PC-3 (cell line): ENCODE measurements around the gene AKT1. TPM values are rescaled to one million over a fixed set of nuclear protein-coding genes. Genes with fewer than 3 reads are reported as not detected.

Experiments
- ATAC-seq: fragments of 200-7000 bp; cut with Tn5 transposase; 2 replicates; pipeline ENCODE4 v1.9.1; 2020; ENCODE audit warnings: mild to moderate bottlenecking, moderate library complexity
- BruUV-seq: library from RNA; stranded (reverse); fragments of 400-500 nt; replicated peaks from 2 replicates; lab custom pipeline; 2021; lab: Mats Ljungman, UMichigan
- CTCF ChIA-PET: fragments of 300-600 bp; sonication (Branson Sonifier 250); formaldehyde crosslinking; loops from one replicate; lab custom pipeline; 2022; ENCODE audit warnings: antibody characterized with exemption; lab: Charles Lee
- POLR2A ChIA-PET: fragments of 300-600 bp; sonication (Branson Sonifier 250); formaldehyde crosslinking; loops from one replicate; lab custom pipeline; 2022; ENCODE audit warnings: antibody characterized with exemption; ENCODE audit not compliant: unreplicated experiment; lab: Charles Lee
- DNase-seq: peaks from one replicate; pipeline ENCODE4 v3.0.0-alpha.2; 2015
- H2AFZ ChIP-seq: fragments of 300-600 bp; sonication (generic); 2 replicates; pipeline ENCODE4 v1.6.0; 2016; ENCODE audit warnings: antibody characterized with exemption, low read length
- H3F3A ChIP-seq: fragments of 300-600 bp; sonication (generic); one replicate; pipeline ENCODE4 v1.6.0; 2017; ENCODE audit warnings: antibody characterized with exemption, low read length, control low read depth, mild to moderate bottlenecking; ENCODE audit not compliant: unreplicated experiment
- H3K27ac ChIP-seq: fragments of 300-600 bp; sonication (generic); 2 replicates; pipeline ENCODE4 v1.5.1; 2016; ENCODE audit warnings: mild to moderate bottlenecking, low read length
- H3K27me3 ChIP-seq: fragments of 300-600 bp; sonication (generic); 2 replicates; pipeline ENCODE4 v1.6.1; 2016; ENCODE audit warnings: low read length, mixed read lengths
- H3K36me3 ChIP-seq: fragments of 300-600 bp; sonication (generic); 2 replicates; pipeline ENCODE4 v1.6.1; 2016; ENCODE audit warnings: low read depth, mixed run types, low read length, mixed read lengths
- H3K4me1 ChIP-seq: fragments of 300-600 bp; sonication (generic); 2 replicates; pipeline ENCODE4 v1.5.1; 2016; ENCODE audit warnings: low read length; ENCODE audit not compliant: insufficient read depth
- H3K4me2 ChIP-seq: fragments of 300-600 bp; sonication (generic); 2 replicates; pipeline ENCODE4 v1.6.0; 2016; ENCODE audit warnings: low read length
- H3K4me3 ChIP-seq: fragments of 300-600 bp; sonication (generic); 2 replicates; pipeline ENCODE4 v1.5.1; 2016; ENCODE audit warnings: mild to moderate bottlenecking, low read length, mixed read lengths
- H3K79me2 ChIP-seq: fragments of 300-600 bp; sonication (generic); 2 replicates; pipeline ENCODE4 v1.6.1; 2017; ENCODE audit warnings: low read length, mixed read lengths
- H3K9ac ChIP-seq: fragments of 300-600 bp; sonication (generic); 2 replicates; pipeline ENCODE4 v1.6.0; 2016; ENCODE audit warnings: mild to moderate bottlenecking, low read length
- H3K9me2 ChIP-seq: fragments of 300-600 bp; sonication (generic); replicated peaks from 2 replicates; pipeline ENCODE4 v1.6.1; 2016; ENCODE audit warnings: mixed run types, low read length, mixed read lengths
- H3K9me3 ChIP-seq: fragments of 300-600 bp; sonication (generic); 2 replicates; pipeline ENCODE4 v1.6.1; 2016; ENCODE audit warnings: low read length, mixed read lengths
- H4K20me1 ChIP-seq: fragments of 300-600 bp; sonication (generic); 2 replicates; pipeline ENCODE4 v1.6.1; 2016; ENCODE audit warnings: low read length, mixed read lengths
- CTCF ChIP-seq: fragments of 300-600 bp; sonication (generic); conservative IDR thresholded peaks from 2 replicates; pipeline ENCODE4 v1.5.1; 2017; ENCODE audit warnings: antibody characterized with exemption, low read depth, mild to moderate bottlenecking, low read length
- EZH2 ChIP-seq: fragments of 300-600 bp; sonication (generic); IDR thresholded peaks from one replicate; pipeline ENCODE4 v1.6.1; 2017; ENCODE audit warnings: antibody characterized with exemption, mild to moderate bottlenecking, low read length; ENCODE audit not compliant: unreplicated experiment
- EZH2phosphoT487 ChIP-seq: fragments of 300-600 bp; sonication (generic); IDR thresholded peaks from 2 replicates; pipeline ENCODE4 v1.6.1; 2018; ENCODE audit warnings: mild to moderate bottlenecking, antibody characterized with exemption, low read length, borderline replicate concordance
- intact Hi-C: fragments of 100-400 bp; cut with micrococcal nuclease; formaldehyde crosslinking; loops from 2 replicates; pipeline ENCODE4 v1.9.0; 2023
- total RNA-seq: library from RNA; depleted of rRNA; stranded (reverse); fragments of >200 nt; gene quantifications from 2 replicates; pipeline ENCODE4 v1.2.3, GENCODE V29; 2014

Gene AKT1
- total RNA-seq, 1 experiment from 2014 or later: 196 TPM

GRCh38 chr14:104792101-104792884 is 3.3 kb downstream of the AKT1 start:
- no peak for ATAC-seq
- no peak for TF ChIP-seq CTCF
- no peak for TF ChIP-seq EZH2phosphoT487
- TF ChIP-seq EZH2: no peak
- POLR2A ChIA-PET: no interaction called here
- BruUV-seq: no TSS peak
- peaks cover 27% of the 10 kb centered on the region for H4K20me1 ChIP-seq
- H3K4me1 ChIP-seq: peaks cover 17% of the 10 kb centered on the region
- no peaks in the 10 kb centered on the region for H3K27me3 ChIP-seq
- no peak overlapping the region for H3K27ac ChIP-seq
- no peak for DNase-seq
- no peaks in the 10 kb centered on the region for H3F3A ChIP-seq
- no peaks in the 10 kb centered on the region for H3K9me3 ChIP-seq
- peaks cover 4% of the 10 kb centered on the region; the same call in 1 of the 2 replicates for H3K36me3 ChIP-seq
- H3K4me2 ChIP-seq: peak overlapping the region; percentile 23; the same call in 1 of the 2 replicates
- H2AFZ ChIP-seq: no peak overlapping the region
- CTCF ChIA-PET: interaction anchor here (0.7 kb wide), 1 partner anchor 24 kb away, joined by 4 read pairs; no protein-coding TSS in a partner anchor
- H3K9ac ChIP-seq: no peak overlapping the region
- no peak overlapping the region for H3K4me3 ChIP-seq
- intact Hi-C loops: no loop called here
- H3K79me2 ChIP-seq: peaks cover 70% of the 10 kb centered on the region
- no peaks in the 10 kb centered on the region for H3K9me2 ChIP-seq

- CTCF ChIA-PET: no interaction called here
- no peak for TF ChIP-seq EZH2
- no peak for TF ChIP-seq EZH2phosphoT487
- TF ChIP-seq CTCF: no peak
- intact Hi-C loops: no loop called here
- no peaks in the 10 kb centered on the region for H3K27me3 ChIP-seq
- peaks cover 70% of the 10 kb centered on the region for H3K79me2 ChIP-seq
- H3K9me2 ChIP-seq: no peaks in the 10 kb centered on the region
- ATAC-seq: no peak
- H3F3A ChIP-seq: no peaks in the 10 kb centered on the region
- H3K9ac ChIP-seq: no peak overlapping the region
- no peak overlapping the region for H3K27ac ChIP-seq
- peaks cover 17% of the 10 kb centered on the region for H3K4me1 ChIP-seq
- H3K36me3 ChIP-seq: peaks cover 4% of the 10 kb centered on the region; the same call in 1 of the 2 replicates
- no peak overlapping the region for H3K4me2 ChIP-seq
- H3K4me3 ChIP-seq: no peak overlapping the region
- DNase-seq: no peak
- no peak overlapping the region for H2AFZ ChIP-seq
- H3K9me3 ChIP-seq: no peaks in the 10 kb centered on the region
- no TSS peak for BruUV-seq
- POLR2A ChIA-PET: no interaction called here
- H4K20me1 ChIP-seq: peaks cover 27% of the 10 kb centered on the region
These were observed 4.1 kb downstream of the AKT1 start for GRCh38 chr14:104791425-104791824.
